GM21390 (cell line): ENCODE results near the gene CBR3.
"Not testable (repeated sequence)": the region's sequence is repeated elsewhere in the genome, so short reads cannot be mapped to it uniquely, and the experiment has no call there.

Experiments used
- ATAC-seq: cut with Tn5 transposase; IDR thresholded peaks from one replicate; pipeline ENCODE4 v1.9.1; 2021; ENCODE audit not compliant: unreplicated experiment

Gene CBR3

GRCh38 chr21:36134803-36135390 is at the start of gene CBR3:
Gene CBR3, plus strand, starts transcription at chr21:36135079. Its CDS starts 114 bp downstream, at chr21:36135193.
- no peak for ATAC-seq

GRCh38 chr21:36087362-36088138 is 47.3 kb upstream of the CBR3 start:
- no peak for ATAC-seq

DNA sequence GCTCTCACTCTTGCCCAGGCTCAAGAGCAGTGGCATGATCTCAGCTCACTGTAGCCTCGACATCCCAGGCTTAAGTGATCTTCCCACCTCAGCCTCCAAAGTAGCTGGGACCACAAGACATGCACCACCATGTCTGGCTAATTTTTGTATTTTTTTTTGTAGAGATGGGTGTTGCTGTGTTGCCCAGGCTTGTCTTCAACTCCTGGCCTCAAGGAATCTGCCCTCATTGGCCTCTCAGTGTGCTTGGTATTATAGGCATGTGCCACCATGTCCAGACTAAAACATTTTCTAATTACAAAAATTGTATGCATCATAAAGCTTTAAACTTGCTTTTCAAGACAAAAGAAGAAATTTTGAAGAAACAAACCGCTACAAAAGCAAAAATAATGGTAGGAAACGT is 44.9 kb upstream of the CBR3 start:
- ATAC-seq, result no peak

- ATAC-seq, result no peak
Observed at GRCh38 chr21:36092681-36093080, 42.2 kb upstream of the CBR3 start.

- ATAC-seq, result no peak
Observed at GRCh38 chr21:36093512-36093911, 41.4 kb upstream of the CBR3 start.

GRCh38 chr21:36096398-36097290 is 38.2 kb upstream of the CBR3 start:
- no peak for ATAC-seq

DNA sequence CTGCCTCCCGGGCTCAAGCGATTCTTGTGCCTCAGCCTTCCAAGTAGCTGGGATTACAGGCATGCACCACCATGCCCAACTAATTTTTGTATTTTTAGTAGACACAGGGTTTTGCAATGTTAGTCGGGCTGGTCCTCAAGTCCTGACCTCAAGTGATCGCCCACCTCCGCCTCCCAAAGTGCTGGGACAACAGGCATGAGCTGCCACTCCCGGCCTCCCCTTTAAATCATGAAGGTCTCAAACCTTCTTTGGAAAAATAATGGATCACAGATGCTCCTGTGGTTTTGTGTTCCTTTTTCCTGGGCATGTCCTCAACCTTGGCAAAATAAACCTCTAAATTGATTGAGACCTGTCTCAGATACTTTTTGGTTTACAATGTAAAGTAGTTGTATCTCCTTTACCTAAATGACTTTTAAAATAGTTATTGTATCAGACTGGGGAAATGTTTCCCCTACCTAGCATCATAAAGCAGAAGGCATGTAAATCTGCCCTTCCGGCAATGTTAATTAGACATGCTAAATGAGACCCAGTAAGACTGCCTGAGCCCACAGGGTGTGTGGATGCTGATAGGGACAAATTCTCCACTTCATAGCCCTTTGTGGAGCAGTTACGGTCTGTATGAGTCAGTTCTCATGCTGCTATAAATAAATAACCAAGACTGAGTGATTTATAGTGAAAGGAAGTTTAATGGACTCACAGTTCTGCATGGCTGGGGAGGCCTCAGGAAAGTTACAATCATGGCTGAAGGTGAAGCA is 37.3 kb upstream of the CBR3 start:
- ATAC-seq, result no peak

- ATAC-seq, result no peak
Observed at GRCh38 chr21:36098182-36098532, 36.7 kb upstream of the CBR3 start.

GRCh38 chr21:36099000-36099399 is 35.9 kb upstream of the CBR3 start:
- ATAC-seq, result no peak

DNA sequence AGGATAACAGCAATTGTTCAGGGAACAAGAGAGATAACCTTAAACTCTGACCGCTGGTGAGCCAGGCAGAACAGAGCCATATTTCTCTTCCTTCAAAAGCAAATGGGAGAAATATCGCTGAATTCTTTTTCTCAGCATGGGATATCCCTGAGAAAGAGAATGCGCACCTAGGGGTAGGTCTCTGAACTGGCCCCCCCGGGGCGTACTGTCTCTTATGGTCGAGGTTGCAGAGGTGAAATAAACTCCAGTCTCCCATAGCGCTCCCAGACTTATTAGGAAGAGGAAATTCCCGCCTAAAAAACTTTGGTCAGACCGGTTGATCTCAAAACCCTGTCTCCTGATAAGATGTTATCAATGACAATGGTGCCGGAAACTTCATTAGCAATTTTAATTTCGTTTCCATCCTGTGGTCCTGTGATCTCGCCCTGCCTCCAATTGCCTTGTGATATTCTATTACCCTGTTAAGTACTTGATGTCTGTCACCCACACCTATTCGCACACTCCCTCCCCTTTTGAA is 35.1 kb upstream of the CBR3 start:
- ATAC-seq, result not testable (repeated sequence)

DNA sequence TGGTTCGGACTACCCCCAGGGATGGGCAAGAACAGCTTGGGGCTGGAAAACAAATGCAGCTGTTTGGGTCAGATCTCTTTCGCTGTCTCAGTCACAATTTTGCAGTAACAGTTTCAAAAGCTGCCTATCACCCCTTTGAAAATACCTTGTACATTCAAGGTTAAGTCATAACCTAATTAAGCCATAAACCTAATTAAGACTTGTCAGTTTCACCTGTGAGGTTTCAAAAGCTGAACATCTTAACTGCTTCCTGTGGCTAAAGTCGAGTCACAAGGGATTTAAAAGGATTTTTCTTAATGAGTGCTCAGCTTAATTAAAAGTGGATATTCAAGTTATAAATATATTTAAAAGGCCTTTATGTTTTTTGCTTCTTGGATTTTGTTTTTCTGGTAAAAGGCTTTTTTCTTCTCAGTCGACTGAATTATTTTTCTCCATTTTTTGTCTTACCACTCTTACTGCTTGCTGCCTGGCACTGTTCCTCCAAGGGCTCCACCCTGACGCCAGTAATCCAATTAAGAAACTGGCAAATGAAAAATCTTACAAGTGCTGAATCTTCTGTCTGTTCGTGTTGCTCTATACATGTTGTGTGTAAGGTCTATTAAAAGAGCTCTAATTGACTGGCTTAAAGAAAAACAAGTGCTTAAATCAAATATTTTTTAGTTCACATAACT is 33.8 kb upstream of the CBR3 start:
- no peak for ATAC-seq

- ATAC-seq, result no peak
Observed at GRCh38 chr21:36103434-36103833, 31.4 kb upstream of the CBR3 start.

DNA sequence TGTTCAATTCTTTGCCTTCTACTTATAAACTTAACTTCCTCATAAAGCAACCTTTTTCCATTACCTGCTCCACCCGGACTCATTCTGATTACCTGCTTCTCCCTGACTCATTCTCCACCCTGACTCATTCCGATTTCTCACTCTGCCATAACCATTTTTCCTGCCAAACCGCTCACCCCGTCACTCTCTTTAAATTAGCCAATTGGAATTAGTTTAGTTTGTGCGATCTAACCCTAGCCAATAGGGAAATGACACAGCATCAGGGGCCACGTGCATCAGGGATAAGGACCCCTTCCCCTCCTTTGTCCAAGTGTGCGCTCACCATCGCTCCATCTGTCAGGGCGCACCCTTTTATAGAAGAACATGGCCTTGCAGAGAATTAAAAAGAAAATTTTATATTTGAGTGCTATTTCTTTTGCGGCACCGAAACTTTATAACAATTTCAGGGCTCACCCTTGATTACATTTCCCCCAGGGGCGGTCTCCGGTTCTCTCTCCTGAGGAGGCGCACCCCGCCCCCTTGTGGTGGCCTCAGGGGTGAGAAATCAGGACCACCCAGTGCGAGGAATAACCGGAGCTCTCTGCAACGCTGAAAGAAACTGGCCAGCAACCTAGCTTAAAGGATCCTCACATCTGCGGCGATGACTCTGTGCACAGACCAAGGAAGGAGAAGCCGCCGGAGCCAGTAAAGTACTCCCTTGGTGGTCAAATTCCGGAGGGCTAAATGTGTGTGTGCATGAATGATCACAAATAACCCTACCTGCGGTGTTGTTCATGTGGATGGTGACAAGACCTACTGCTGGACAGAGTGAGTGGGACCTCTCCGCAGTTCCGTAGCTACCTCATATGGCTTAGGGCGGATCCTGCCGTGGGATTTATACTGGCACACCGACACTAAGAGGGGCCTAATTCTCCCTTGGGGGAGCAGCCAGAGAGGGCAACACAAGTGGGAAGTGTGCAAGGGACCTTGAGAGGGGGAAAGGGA is 30.3 kb upstream of the CBR3 start:
- ATAC-seq, result no peak

- no peak for ATAC-seq
Observed at GRCh38 chr21:36105327-36105842, 29.5 kb upstream of the CBR3 start.

- ATAC-seq, result no peak
Observed at GRCh38 chr21:36109868-36110267, 25.0 kb upstream of the CBR3 start.

- no peak for ATAC-seq
Observed at GRCh38 chr21:36111238-36111637, 23.6 kb upstream of the CBR3 start.

GRCh38 chr21:36113647-36114428 is 21.0 kb upstream of the CBR3 start:
- ATAC-seq, result no peak

DNA sequence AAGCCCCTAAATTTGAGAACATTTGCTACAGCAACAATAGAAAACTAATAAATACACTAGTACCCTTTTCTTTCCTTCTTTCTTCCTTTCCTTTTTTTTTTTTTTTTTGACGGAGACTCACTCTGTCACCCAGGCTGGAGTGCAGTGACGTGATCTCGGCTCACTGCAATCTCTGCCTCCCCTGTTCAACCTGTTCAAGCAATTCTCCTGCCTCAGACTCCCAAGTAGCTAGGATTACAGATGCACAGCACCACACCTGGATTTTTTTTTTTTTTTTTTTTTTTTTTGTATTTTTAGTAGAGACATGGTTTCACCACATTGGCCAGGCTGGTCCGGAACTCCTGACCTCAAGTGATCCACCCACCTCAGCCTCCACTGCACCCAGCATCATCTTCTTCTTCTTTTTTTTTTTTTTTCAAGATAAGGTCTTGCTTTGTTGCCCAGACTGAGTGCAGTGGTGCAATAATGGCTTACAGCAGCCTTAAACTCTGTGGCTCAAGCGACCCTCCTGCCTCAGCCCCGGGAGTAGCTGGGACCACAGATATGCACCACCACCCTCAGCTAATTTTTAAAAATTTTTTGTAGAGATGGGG is 19.6 kb upstream of the CBR3 start:
- no peak for ATAC-seq
